ENCODE data around the gene PRSS38.
"Not testable (repeated sequence)": the region's sequence is repeated elsewhere in the genome, so short reads cannot be mapped to it uniquely, and the experiment has no call there.

Gene PRSS38

GRCh38 chr1:227838181-227838580, 22.7 kb downstream of the PRSS38 start:
- in situ Hi-C loops (cut with HindIII; ENCODE audit: low sequenced_read_pairs), result no loop called here

GRCh38 chr1:227841096-227841495, 25.6 kb downstream of the PRSS38 start:
- in situ Hi-C loops (cut with HindIII; ENCODE audit: low sequenced_read_pairs), result no loop called here

- in situ Hi-C loops (cut with HindIII; ENCODE audit: low sequenced_read_pairs), result no loop called here
These were observed 29.1 kb downstream of the PRSS38 start for GRCh38 chr1:227844320-227845146.

- in situ Hi-C loops (cut with HindIII; ENCODE audit: low sequenced_read_pairs), result no loop called here
These were observed 29.6 kb downstream of the PRSS38 start for GRCh38 chr1:227845147-227845458.

GRCh38 chr1:227845519-227845918, 30.0 kb downstream of the PRSS38 start:
- in situ Hi-C loops (cut with HindIII; ENCODE audit: low sequenced_read_pairs), result no loop called here

- in situ Hi-C loops (cut with HindIII; ENCODE audit: low sequenced_read_pairs), result no loop called here
These were observed 30.9 kb downstream of the PRSS38 start for GRCh38 chr1:227846265-227846858.

GRCh38 chr1:227847046-227847445, 31.6 kb downstream of the PRSS38 start:
- in situ Hi-C loops (cut with HindIII; ENCODE audit: low sequenced_read_pairs), result not testable (repeated sequence)

- in situ Hi-C loops (cut with HindIII; ENCODE audit: low sequenced_read_pairs), result no loop called here
These were observed 33.0 kb downstream of the PRSS38 start for GRCh38 chr1:227848430-227848932.

GRCh38 chr1:227849251-227849650, 33.8 kb downstream of the PRSS38 start:
- in situ Hi-C loops (cut with HindIII; ENCODE audit: low sequenced_read_pairs), result no loop called here

- in situ Hi-C loops (cut with HindIII; ENCODE audit: low sequenced_read_pairs), result no loop called here
These were observed 38.7 kb downstream of the PRSS38 start for GRCh38 chr1:227854189-227854588.

GRCh38 chr1:227855687-227856086, 40.2 kb downstream of the PRSS38 start:
- in situ Hi-C loops (cut with HindIII; ENCODE audit: low sequenced_read_pairs), result no loop called here

GRCh38 chr1:227856147-227856858, 40.8 kb downstream of the PRSS38 start:
- in situ Hi-C loops (cut with HindIII; ENCODE audit: low sequenced_read_pairs), result no loop called here

GRCh38 chr1:227864882-227865281, 49.4 kb downstream of the PRSS38 start:
- in situ Hi-C loops (cut with HindIII; ENCODE audit: low sequenced_read_pairs), result no loop called here

GRCh38 chr1:227869279-227869842, 53.9 kb downstream of the PRSS38 start:
- in situ Hi-C loops (cut with HindIII; ENCODE audit: low sequenced_read_pairs), result no loop called here

- in situ Hi-C loops (cut with HindIII; ENCODE audit: low sequenced_read_pairs), result no loop called here
These were observed 54.4 kb downstream of the PRSS38 start for GRCh38 chr1:227869851-227870305.

- in situ Hi-C loops (cut with HindIII; ENCODE audit: low sequenced_read_pairs), result no loop called here
These were observed 54.9 kb downstream of the PRSS38 start for GRCh38 chr1:227870366-227870765.

- in situ Hi-C loops (cut with HindIII; ENCODE audit: low sequenced_read_pairs), result not testable (repeated sequence)
These were observed 56.4 kb downstream of the PRSS38 start for GRCh38 chr1:227871892-227872291.

GRCh38 chr1:227877810-227878209, 62.3 kb downstream of the PRSS38 start:
- in situ Hi-C loops (cut with HindIII; ENCODE audit: low sequenced_read_pairs), result not testable (repeated sequence)

GRCh38 chr1:227880342-227880924, 65.0 kb downstream of the PRSS38 start:
- in situ Hi-C loops (cut with HindIII; ENCODE audit: low sequenced_read_pairs), result no loop called here

GRCh38 chr1:227883073-227883520, 67.6 kb downstream of the PRSS38 start:
- in situ Hi-C loops (cut with HindIII; ENCODE audit: low sequenced_read_pairs), result no loop called here

All from DLD1 (cell line).